NCI-H446 (cell line): Measurements from ENCODE around the gene ATRAID.
"Not testable (repeated sequence)": the region's sequence is repeated elsewhere in the genome, so short reads cannot be mapped to it uniquely, and the experiment has no call there.

Experiments used
- DNase-seq, 2 experiments: peaks; one replicate each; lab custom pipeline; 2025; lab: John Stamatoyannopoulos, UW

ATRAID gene

GRCh38 chr2:27211943-27212625, at the start of gene ATRAID, which contains the start of gene SLC5A6:
ATRAID (plus strand) TSS chr2:27212041; CDS start chr2:27212369, 328 bp downstream.
SLC5A6 (minus strand) TSS chr2:27212268; CDS start chr2:27207650, 4,618 bp downstream.
- peak; percentile 55 to 87 for DNase-seq

DNA sequence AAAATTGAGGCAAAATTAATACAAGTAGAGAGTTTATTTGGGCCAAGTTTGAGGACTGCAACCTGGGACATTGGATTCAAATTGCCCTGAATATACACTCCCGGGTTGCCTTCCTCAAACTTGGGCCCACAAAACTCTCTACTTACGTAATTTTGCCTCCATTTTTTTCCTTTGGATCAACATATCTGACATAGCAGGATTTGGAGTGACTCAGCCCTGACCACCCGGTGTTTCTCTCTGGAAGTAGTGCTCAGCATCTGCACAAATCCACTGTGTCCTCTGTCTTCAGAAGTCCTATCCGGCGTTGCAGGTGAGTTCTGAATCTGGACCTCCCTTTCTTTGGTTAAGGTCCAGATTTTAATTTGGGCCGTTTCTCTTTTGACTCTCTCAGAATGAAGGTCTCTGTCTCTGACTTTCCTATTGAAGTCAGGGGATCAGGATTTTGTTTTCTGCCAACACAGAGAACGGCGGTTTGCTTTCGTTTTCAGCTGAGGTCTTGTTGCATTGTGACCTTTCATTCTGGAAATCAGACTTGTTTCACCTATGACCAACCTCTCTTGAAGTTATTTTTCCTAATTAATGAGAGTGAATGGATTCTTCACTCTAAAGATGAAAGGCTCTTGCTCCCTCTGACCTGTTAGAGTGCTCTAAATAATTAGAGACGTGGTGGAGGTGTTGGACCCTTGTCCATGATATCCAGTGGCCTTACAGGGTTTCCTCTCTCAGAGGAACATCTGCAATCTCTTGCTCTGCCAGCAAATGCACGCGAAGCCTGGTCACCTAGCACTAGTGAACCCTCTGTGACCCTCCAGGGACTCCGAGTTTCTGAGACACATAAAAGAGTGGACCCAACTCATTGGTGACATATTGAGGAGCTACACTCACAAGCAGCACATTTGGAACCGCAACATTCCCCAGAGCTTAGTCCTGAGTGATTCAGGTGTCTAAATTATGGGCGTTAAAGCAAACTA, 49.4 kb upstream of the ATRAID start:
- no peak for DNase-seq

DNA sequence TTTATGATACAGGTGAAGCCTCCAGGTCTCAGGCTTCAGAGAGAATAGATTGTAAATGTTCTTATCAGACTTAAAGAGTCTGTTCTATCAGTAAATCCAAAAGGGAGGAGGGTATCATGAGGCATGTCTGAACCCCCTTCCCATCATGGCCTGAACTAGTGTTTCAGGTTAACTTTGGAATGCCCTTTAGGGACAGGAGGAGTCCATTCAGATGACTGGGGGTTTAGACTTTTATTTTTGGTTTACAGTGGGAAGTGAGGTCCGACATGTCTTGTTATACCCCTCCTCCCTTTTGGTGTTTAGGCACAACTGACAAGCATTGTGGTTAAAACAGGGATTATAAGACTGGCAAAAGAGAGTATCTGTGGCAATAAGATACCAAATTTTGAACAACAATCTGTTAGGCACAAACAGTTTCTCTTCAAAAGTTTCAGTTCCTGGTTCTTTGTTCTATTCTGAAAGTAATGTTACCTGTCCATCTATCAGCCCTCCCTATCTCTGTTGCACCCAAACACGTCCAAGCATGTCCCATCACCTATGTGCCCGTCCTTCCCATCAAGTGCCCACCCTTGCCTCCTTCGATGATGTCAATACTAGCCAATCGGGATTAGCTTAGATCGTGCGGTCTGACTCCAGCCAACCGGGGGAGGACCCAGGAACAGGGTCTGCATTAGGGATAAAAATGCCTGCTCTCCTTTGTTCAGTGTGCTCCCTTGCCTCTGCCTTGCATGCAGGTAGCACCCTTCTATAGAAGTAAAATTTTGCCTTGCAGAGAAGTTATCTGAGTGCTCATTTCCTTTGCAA, 46.7 kb upstream of the ATRAID start:
- DNase-seq, result no peak

DNA sequence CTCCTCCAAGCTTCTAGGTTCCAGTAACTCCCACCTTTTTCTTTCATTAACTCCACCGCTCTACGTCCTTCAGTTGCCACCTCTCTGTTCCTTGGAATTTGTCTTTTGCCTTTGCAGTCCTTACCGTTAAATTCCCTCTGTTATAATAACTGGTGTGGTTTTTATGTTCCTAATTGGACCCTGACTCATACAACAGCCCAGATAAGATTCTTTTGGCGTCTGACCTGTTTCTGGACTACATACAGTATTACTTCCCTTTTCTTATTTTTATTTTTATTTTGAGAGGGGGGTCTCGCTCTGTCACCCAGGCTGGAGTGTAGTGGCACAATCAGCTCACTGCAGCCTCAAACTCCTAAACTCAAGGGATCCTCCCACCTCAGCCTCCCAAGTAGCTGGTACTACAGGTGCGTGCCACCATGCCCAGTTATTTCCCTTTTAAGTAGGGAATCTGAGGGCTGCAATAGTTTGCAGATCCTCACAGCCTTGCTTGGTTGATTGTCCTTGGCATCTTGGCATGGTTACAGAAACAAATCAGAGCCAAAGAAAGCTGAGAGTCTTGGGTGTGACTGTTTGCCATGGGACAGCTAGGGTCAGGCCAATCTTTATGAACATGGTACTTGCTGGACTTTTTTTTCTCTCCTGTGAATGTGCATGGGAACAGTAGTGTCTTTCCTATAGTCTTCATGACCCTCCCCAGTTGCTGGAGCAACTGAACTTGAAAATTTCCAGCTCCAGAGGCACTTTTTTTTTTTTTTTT, 41.1 kb upstream of the ATRAID start:
- DNase-seq, result no peak

DNA sequence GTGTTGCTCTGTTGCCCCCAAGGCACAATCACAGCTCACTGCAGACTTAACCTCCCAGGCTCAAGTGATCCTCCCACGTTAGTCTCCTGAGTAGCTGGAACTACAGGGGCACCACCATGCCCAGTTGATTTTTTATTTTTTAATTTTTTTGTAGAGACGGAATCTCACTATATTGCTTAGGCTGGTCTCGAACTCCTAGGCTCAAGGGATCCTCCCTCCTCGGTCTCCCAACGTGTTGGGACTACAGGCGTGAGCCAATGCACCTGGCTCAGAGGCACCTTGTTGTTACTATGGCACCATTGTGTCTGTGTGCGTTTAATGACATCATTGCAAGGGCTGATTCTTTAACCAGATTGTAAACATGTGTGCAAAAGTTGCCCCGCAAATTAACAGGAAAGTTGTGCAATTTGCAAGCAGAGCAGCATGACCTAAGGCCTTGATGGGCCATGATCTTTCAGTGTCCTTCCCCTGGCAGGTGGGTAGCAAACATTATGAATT, 40.4 kb upstream of the ATRAID start:
- DNase-seq, result no peak

- DNase-seq, result no peak
These were observed 37.2 kb upstream of the ATRAID start for GRCh38 chr2:27174638-27175037.

GRCh38 chr2:27175330-27175729, 36.5 kb upstream of the ATRAID start:
- DNase-seq, result no peak

GRCh38 chr2:27175781-27176180, 36.1 kb upstream of the ATRAID start:
- DNase-seq, result not testable (repeated sequence)

DNA sequence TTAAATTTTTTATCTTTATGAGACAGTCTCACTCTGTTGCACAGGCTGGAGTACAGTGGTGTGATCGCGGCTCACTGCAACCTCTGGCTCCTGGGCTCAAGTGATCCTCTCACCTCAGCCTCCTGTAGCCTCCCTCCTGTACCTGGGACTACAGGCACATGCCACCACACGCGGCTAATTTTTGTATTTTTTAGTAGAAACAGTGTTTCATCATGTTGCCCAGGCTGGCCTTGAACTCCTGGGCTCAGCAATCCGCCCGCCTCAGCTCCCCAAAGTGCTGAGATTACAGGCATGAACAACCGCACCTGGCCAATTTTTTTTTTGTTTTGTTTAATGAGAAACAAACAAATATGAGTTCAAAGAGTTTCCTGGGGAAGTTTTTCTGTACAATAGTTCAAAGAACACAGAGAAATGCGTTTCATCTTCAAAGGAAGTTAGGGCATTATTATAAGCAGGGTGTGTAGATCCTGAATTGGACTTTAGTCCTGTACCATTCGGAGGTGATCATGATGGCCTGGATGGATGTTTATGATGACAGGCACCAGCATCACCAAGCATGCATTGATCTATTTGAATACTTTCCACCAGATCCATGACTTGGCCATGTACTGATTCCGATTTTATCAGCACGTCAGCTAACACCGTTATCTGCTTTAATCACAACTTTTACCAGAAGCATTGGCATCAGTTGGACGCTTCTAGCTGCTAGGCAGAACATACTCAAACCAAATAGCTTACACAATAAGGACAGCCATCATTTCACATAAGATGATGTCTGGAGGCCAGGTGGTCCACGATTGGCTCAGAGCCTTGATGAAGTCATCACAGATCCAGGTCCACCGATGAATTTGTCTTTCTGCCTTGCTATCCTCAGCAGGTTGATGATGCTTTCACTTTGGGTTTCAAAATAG, 34.1 kb upstream of the ATRAID start:
- no peak for DNase-seq

- no peak for DNase-seq
These were observed 33.4 kb upstream of the ATRAID start for GRCh38 chr2:27178469-27178868.

DNA sequence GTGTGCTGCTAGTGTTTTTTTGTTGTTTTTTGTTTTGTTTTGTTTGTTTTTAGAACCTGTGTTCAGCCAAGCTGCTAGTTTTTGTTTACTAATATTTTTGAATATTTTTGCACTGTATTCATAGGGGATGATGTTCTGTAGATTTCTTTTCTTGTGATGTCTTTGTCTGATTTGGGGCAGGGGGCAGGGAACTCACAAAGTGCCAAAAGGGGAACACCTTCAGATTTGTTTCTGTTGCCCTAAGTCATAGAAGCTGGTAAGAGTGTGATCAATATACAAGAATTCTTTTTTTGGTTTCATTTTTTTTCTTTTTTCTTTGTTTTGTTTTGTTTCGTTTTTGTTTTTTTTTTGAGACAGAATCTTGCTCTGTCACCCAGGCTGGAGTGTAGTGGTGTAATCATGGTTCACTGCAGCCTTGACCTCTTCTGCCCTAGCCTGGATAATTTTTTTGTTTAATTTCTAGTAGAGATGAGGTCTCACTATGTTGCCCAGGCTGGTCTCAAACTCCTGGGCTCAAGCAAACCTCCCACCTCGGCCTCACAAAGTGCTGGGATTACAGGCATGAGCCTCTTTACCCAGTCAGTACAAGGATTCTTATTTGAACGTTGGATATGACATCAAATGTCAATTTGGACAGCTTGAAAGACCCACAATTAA, 32.4 kb upstream of the ATRAID start:
- no peak for DNase-seq

GRCh38 chr2:27182346-27182745, 29.5 kb upstream of the ATRAID start:
- DNase-seq, result no peak

DNA sequence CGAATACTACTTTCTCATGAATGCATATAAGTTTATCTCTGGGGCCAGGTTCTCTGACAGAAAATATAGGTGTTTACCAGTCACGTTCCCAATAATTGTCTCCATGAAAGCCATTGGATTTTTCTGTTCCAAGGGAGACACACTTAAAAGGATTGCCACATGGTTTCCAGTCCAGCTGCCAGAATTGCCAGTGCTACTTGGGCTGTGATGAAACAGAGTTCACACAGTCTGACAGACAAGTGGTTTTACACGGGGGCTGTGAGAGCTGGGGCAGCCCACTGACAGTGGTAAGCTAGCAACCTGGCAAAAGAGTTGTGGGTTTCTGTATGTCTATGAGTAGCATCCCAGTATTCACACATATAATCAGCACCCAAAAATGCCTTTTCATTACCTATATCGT, 27.7 kb upstream of the ATRAID start:
- DNase-seq, result no peak

DNA sequence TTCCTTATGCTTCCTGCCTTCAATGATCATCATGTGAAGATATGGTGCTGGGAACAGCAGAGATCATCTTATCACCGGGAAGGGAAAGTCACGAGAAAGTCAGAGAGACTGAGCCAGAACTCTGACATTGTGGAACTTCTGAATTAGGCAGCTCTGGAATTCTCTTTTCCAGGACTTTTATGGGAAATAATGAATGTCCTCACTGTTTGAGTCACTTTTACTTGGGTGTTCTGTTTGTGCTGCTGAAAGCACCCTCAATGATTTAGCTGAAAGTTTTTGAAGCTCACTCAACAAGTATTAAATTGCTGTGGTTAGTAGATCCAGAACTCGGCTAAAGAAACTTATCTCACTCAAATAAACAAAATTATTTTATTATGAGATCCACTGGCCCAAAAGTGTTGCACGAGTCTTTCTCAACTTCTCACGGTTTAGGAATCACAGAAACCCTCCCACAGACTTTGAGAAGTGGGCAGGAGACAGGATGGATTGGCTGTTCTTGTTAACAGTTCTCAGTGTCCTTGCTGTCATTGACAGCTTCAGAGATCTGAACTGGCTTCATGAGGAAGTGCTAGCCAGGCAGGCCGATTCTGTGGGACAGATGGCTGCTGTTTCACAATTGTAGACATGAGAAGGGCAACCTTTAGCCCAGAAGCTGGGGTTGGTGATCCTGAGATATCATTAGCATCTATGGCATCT, 26.4 kb upstream of the ATRAID start:
- peak in 1 of 2 experiments; percentile 43 for DNase-seq

- DNase-seq, result no peak
These were observed 25.1 kb upstream of the ATRAID start for GRCh38 chr2:27186613-27187345.

DNA sequence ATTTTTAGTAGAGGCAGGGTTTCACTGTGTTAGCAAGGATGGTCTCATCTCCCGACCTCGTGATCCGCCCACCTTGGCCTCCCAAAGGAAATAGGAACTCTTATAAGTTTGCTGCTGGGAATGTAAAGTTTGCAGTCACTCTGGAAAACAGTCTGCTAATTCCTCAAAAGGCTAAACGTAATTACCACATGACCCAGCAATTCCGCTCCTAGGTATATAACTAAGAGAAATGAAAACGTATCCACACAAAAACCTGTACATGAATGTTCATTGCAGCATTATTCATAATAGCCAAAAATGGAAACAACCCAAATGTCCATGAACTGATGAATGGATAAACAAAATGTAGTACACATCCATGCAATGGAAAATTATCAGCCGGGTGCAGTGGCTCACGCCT, 21.9 kb upstream of the ATRAID start:
- DNase-seq, result no peak

- DNase-seq, result peak; percentile 25 to 53
These were observed 20.6 kb upstream of the ATRAID start for GRCh38 chr2:27191070-27191829.
